ENCODE data around the gene CTNND2.

GRCh38 chr5:11863911-11864310 is 40.3 kb downstream of the CTNND2 start:
- TF ChIP-seq CTCF (IDR thresholded peaks at IDR 0.05): no peak
- no peak for TF ChIP-seq POLR2A (IDR thresholded peaks at IDR 0.05)
